HFFc6 (cell line): ENCODE results near the gene SMARCAD1. TPM values are rescaled to one million over a fixed set of nuclear protein-coding genes. Genes with fewer than 3 reads are reported as not detected.
"Not testable (repeated sequence)": the region's sequence is repeated elsewhere in the genome, so short reads cannot be mapped to it uniquely, and the experiment has no call there.

Experiments used
- DNase-seq: peaks from one replicate; pipeline ENCODE4 v3.0.0-alpha.2; 2018
- H3K27ac Mint-ChIP-seq: 2 replicates; pipeline ENCODE4 v1.8.0; 2020; ENCODE audit warnings: mild to moderate bottlenecking, mixed read lengths
- H3K27me3 Mint-ChIP-seq: 2 replicates; pipeline ENCODE4 v1.8.0; 2021; ENCODE audit warnings: mild to moderate bottlenecking, moderate library complexity, mixed read lengths; ENCODE audit not compliant: insufficient read depth
- H3K36me3 Mint-ChIP-seq: 2 replicates; pipeline ENCODE4 v1.8.0; 2021; ENCODE audit warnings: low read depth, mixed read lengths
- H3K4me1 Mint-ChIP-seq: 2 replicates; pipeline ENCODE4 v1.8.0; 2020; ENCODE audit warnings: low read depth, mixed read lengths
- H3K4me3 Mint-ChIP-seq: 2 replicates; pipeline ENCODE4 v1.8.0; 2020; ENCODE audit warnings: mild to moderate bottlenecking, moderate library complexity, mixed read lengths
- H3K9me3 Mint-ChIP-seq: 2 replicates; pipeline ENCODE4 v1.8.0; 2020; ENCODE audit warnings: mild to moderate bottlenecking, mixed read lengths
- total RNA-seq, 6 experiments: library from RNA; stranded (reverse); fragmentation: NEBNext Ultra II Directional; extraction: Animal tissue kit (Norgen Biotek cat#: 25700); gene quantifications; 2 replicates in 1 of 6; 3 replicates in 5 of 6; pipeline ENCODE4 v1.2.3, GENCODE V29; 2021
- TF ChIP-seq, protein P1 (sequence below): fragments of 200-600 bp; sonication (generic); IDR thresholded peaks from 2 replicates; pipeline ENCODE4 v1.5.0; 2021; ENCODE audit warnings: antibody characterized with exemption, mild to moderate bottlenecking

The SMARCAD1 gene
- total RNA-seq, 6 experiments from 2014 or later: 21.8 to 24.9 (median 24.2) TPM

DNA sequence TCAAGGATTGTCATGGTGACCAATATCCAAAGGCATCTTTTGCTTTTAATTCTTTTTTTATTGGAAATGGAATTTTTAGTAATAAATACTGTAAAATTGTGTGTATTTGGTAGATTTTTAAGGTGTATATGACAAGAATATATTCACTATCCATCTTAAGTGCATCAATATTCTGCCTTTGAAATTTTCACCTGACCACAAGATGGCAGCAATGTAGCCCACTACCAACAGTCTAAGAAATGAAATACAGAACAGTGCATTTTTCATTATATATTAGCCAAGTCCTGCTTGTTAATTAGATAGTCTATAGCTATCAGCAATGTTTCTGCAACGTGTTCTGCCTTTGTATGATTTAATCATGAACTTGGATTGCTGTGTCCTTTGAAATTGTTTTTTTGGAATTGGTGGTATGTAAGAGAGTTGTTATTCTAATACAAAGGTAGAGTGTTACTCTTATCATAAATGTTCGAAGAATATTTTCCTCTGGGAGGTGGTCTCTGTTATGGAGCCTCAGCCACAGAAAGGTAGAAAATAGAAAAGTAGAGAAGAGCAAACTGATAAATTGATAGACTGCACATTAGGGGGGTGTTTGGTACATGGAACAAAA lies 96.8 kb downstream of the SMARCAD1 start:
- Mint-ChIP-seq H3K9me3 (no peaks in the 10 kb centered on the region), H3K4me1 (peaks cover 18% of the 10 kb centered on the region), H3K36me3 (no peaks in the 10 kb centered on the region), H3K4me3 (no peak overlapping the region), H3K27ac (no peak overlapping the region), H3K27me3 (no peaks in the 10 kb centered on the region; the same call in 1 of the 2 replicates)
- no peak for DNase-seq
- TF ChIP-seq, protein P1, sequence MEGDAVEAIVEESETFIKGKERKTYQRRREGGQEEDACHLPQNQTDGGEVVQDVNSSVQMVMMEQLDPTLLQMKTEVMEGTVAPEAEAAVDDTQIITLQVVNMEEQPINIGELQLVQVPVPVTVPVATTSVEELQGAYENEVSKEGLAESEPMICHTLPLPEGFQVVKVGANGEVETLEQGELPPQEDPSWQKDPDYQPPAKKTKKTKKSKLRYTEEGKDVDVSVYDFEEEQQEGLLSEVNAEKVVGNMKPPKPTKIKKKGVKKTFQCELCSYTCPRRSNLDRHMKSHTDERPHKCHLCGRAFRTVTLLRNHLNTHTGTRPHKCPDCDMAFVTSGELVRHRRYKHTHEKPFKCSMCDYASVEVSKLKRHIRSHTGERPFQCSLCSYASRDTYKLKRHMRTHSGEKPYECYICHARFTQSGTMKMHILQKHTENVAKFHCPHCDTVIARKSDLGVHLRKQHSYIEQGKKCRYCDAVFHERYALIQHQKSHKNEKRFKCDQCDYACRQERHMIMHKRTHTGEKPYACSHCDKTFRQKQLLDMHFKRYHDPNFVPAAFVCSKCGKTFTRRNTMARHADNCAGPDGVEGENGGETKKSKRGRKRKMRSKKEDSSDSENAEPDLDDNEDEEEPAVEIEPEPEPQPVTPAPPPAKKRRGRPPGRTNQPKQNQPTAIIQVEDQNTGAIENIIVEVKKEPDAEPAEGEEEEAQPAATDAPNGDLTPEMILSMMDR: peak; percentile 83

DNA sequence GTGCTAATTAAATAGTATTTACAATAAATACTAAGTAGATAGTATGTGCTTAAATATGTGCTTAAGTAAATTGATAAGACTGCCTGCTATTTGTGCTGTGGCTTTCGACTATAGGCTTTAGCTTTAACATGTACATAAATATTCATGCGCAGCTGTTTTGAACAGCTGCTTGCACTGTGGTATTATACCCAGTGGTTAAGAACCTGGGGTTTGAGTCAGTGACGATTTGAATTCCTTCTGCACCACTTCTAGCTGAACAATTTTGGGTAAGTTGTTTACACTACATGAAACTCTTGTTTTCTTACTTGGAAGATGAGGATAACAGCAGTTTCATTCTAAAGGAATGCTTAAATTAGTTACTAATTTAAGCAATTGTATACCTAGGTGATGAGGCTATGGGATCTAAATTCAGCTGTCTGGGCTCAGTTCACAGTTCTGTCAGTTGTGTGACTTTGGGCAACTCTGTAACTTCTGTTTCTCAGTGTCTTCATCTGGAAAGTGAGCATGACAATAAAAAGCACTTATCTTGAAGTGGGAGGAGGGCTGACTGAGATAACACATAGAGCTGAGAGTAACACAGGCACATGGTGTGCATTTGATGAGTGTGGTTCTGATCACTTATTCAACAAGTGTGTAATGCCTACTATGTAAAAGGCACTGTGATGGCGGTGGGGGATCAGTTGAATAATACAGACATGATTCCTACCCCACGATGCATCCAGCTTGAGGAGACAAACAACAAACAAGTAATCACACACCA lies 98.0 kb downstream of the SMARCAD1 start:
- Mint-ChIP-seq H3K4me1 (peaks cover 18% of the 10 kb centered on the region), H3K9me3 (no peaks in the 10 kb centered on the region), H3K4me3 (no peak overlapping the region), H3K27ac (no peak overlapping the region), H3K27me3 (no peaks in the 10 kb centered on the region; the same call in 1 of the 2 replicates), H3K36me3 (no peaks in the 10 kb centered on the region)
- TF ChIP-seq, protein P1: no peak
- no peak for DNase-seq

- TF ChIP-seq, protein P1: no peak
- Mint-ChIP-seq H3K27ac (no peak overlapping the region), H3K9me3 (no peaks in the 10 kb centered on the region)
Measured at GRCh38 chr4:94306713-94307112, 99.0 kb downstream of the SMARCAD1 start.

GRCh38 chr4:94307231-94307871 lies 99.7 kb downstream of the SMARCAD1 start:
- no peak overlapping the region for H3K27ac Mint-ChIP-seq
- DNase-seq: no peak
- TF ChIP-seq, protein P1: no peak
- H3K9me3 Mint-ChIP-seq: no peaks in the 10 kb centered on the region
- peaks cover 5% of the 10 kb centered on the region for H3K27me3 Mint-ChIP-seq
- no peak overlapping the region for H3K4me3 Mint-ChIP-seq
- H3K36me3 Mint-ChIP-seq: no peaks in the 10 kb centered on the region
- peaks cover 18% of the 10 kb centered on the region for H3K4me1 Mint-ChIP-seq

More at GRCh38 chr4:94306713-94307112, 99.0 kb downstream of the SMARCAD1 start:
- peaks cover 18% of the 10 kb centered on the region for H3K4me1 Mint-ChIP-seq
- H3K27me3 Mint-ChIP-seq: no peaks in the 10 kb centered on the region; the same call in 1 of the 2 replicates
- no peak for DNase-seq
- no peaks in the 10 kb centered on the region for H3K36me3 Mint-ChIP-seq
- H3K4me3 Mint-ChIP-seq: no peak overlapping the region

- H3K4me1 Mint-ChIP-seq, H3K36me3 Mint-ChIP-seq, H3K27ac Mint-ChIP-seq, H3K4me3 Mint-ChIP-seq, H3K9me3 Mint-ChIP-seq, DNase-seq: not testable (repeated sequence)
- H3K27me3 Mint-ChIP-seq: peaks cover 12% of the 10 kb centered on the region; the same call in 1 of the 2 replicates
Measured at GRCh38 chr4:94319927-94320326, 112.3 kb downstream of the SMARCAD1 start.

- Mint-ChIP-seq H3K27ac (no peak overlapping the region), H3K4me1 (no peaks in the 10 kb centered on the region), H3K9me3 (peaks cover 18% of the 10 kb centered on the region), H3K27me3 (peaks cover 15% of the 10 kb centered on the region), H3K36me3 (peaks cover 12% of the 10 kb centered on the region), H3K4me3 (no peak overlapping the region)
- TF ChIP-seq, protein P1: no peak
- no peak for DNase-seq
Measured at GRCh38 chr4:94325835-94326234, 118.2 kb downstream of the SMARCAD1 start.
